ES-I3 (cell line): ENCODE measurements around the gene KSR2.

Experiments
- H3K36me3 ChIP-seq: 2 replicates; pipeline ENCODE4 v1.6.1; 2013; ENCODE audit warnings: mild to moderate bottlenecking, low read length, control low read depth, moderate library complexity; ENCODE audit not compliant: insufficient read depth
- H3K4me1 ChIP-seq: 2 replicates; pipeline ENCODE4 v1.6.1; 2013; ENCODE audit warnings: mild to moderate bottlenecking, control low read depth, low read length; ENCODE audit not compliant: insufficient read depth
- H3K9ac ChIP-seq: 2 replicates; pipeline ENCODE4 v1.6.1; 2013; ENCODE audit warnings: low read depth, mild to moderate bottlenecking, low read length, moderate library complexity
- H3K9me3 ChIP-seq: 2 replicates; pipeline ENCODE4 v1.6.1; 2013; ENCODE audit warnings: mild to moderate bottlenecking, low read length, moderate library complexity; ENCODE audit not compliant: control insufficient read depth, insufficient read depth

The KSR2 gene

DNA sequence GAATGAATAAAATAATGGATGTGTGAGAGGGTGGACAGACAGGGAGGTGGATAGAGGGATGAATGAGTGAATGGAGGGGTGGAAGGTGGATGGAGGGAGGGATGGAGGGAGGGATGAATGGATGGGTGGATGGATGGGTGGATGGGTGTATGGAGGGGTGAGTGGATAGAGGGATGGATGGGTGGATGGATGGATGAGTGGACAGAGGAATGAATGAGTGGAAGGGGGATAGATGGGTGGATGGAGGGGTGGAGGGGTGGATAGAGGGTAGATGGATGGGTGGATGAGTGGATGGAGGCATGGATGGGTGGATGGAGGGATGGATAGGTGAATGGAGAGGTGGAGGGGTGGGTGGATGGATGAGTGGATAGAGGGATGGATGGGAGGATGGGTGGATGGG lies 559.5 kb downstream of the KSR2 start:
- H3K9me3 ChIP-seq, result no peaks in the 10 kb centered on the region
- peaks cover 12% of the 10 kb centered on the region; the same call in 1 of the 2 replicates for H3K4me1 ChIP-seq
- H3K9ac ChIP-seq, result no peak overlapping the region
- no peaks in the 10 kb centered on the region for H3K36me3 ChIP-seq

DNA sequence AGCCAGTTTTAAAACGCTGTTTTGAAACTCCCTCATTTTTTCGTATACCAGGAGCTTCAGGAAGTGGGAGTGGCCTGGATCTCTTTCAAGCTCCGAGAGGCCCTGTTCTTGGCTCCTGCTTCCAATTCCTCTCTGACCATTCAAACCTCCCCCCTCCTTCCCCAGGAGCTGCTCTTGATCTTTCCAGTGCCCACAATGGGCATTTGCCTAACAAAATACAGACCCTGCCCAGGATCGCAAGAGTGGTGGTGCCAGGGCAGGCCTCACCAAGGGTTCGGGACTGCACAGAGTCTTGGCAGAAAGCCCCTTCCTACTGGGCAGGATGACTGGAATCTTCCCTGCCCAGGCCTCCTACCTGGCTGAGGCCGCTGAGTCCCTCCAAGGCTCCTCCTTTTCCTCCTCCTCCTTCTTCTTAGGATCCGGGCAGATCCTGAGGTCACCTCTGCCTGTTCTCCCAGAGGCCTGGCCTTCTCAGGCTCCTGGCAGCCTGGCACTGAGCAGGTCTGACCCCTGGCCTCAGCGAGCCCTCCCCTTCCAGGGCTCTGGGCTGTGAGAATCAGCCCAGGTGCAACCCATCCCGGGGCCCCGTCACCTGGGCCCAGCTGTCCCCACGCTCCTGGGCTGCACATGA lies 560.5 kb downstream of the KSR2 start:
- Histone ChIP-seq H3K9ac (no peak overlapping the region), H3K36me3 (no peaks in the 10 kb centered on the region), H3K4me1 (peaks cover 12% of the 10 kb centered on the region; the same call in 1 of the 2 replicates), H3K9me3 (peaks cover 2% of the 10 kb centered on the region; the same call in 1 of the 2 replicates)

DNA sequence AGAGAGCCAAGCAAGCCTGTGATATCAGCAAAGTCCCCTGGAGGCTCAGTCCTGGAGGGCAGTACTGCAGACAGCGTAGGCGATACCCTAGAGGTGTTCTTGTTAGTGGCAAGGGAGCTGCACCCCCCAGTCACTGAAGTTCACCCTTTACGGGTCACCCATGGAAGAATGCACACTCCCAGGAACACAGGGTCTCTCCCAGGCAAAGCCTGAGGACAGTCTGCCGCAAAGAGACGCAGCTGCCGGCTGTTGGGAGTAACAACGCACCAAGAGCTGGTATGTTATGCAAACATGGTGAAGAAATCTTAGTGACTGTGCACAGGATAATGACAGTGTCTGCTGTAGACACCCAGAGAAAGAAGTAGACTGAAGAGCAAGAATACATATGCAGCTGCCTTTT lies 563.9 kb downstream of the KSR2 start:
- Histone ChIP-seq H3K4me1 (peaks cover 12% of the 10 kb centered on the region; the same call in 1 of the 2 replicates), H3K9ac (no peak overlapping the region), H3K36me3 (no peaks in the 10 kb centered on the region), H3K9me3 (peaks cover 2% of the 10 kb centered on the region; the same call in 1 of the 2 replicates)

DNA sequence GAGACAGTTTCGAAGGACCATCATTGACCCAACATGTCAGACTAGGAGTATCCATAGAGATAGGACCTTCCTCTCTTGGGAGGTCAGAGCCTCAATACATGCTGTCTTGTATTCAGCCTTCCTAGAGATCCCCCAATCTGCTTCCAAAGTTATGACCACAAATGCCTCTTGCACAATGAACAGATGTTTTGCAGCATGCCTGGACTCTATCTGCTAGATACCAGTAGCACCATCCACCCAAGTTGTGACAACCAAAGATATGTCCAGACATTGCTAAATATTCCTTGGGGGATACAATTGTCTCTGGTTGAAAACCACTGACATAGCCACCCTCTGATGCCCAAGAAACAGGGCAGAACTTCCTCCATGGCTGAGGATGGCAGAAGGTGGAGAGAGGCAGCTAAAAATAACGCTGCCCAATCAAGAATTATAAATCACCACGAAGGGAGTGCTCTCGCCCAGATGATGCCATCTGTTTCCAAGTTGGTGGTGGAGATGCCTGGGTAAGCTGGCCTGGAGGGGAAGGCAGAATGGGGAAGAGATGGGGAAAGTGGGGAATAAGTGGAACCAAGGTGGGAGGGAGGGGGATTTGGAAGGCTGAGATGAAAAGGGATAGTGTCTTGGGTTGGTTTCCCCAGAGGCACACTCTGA lies 564.5 kb downstream of the KSR2 start:
- no peak overlapping the region for H3K9ac ChIP-seq
- peaks cover 2% of the 10 kb centered on the region for H3K9me3 ChIP-seq
- no peaks in the 10 kb centered on the region for H3K36me3 ChIP-seq
- H3K4me1 ChIP-seq, result peaks cover 12% of the 10 kb centered on the region; the same call in 1 of the 2 replicates

DNA sequence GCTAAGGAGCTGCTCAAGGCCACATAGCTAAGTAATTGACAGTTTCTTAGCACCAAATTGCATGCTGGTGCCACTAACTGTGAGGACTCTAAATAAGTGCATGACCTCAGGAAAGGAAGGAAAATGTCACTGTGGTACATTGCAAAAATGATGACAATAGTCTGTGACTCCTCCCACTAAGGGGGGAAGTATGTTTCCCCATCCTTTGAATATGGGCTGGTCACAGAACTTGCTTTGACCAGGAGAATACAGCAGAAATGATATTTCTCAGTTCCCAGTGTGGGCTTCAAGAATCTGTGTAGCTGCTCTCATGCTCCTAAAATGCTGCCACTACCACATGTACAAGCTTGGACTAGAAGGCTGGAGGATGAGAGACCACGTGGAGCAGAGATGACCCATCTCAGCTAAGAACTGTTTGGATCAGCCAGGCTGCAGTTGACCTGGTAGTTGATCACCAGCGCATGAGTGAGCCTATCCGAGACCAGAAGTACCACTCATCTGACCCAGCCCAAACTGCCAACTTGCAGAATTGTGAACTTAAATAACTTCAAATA lies 565.1 kb downstream of the KSR2 start:
- Histone ChIP-seq H3K4me1 (peaks cover 12% of the 10 kb centered on the region; the same call in 1 of the 2 replicates), H3K9me3 (peaks cover 2% of the 10 kb centered on the region), H3K9ac (no peak overlapping the region), H3K36me3 (no peaks in the 10 kb centered on the region)
